SK-N-SH (cell line): Measurements from ENCODE around the gene SGSM2. TPM values are rescaled to one million over a fixed set of nuclear protein-coding genes. Genes with fewer than 3 reads are reported as not detected.

Experiments
- CTCF ChIA-PET: fragments of 300-600, 350-600 bp; formaldehyde crosslinking; extraction: SDS; loops from one replicate; lab custom pipeline; 2021; lab: Yijun Ruan, JAX
- POLR2A ChIA-PET: fragments of 350-600 bp; sonication (Branson Sonifier 250); formaldehyde crosslinking; extraction: SDS; loops from one replicate; lab custom pipeline; 2020; ENCODE audit warnings: antibody characterized with exemption, inconsistent platforms; lab: Yijun Ruan, JAX
- DNase-seq: peaks from one replicate; pipeline ENCODE4 v3.0.0; 2012
- H2AFZ ChIP-seq: fragments of 200-600 bp; sonication (generic); 2 replicates; pipeline ENCODE4 v1.8.1; 2016; ENCODE audit warnings: antibody characterized with exemption, mild to moderate bottlenecking, low read depth
- H3F3A ChIP-seq: fragments of 200-600 bp; sonication (generic); replicated peaks from 2 replicates; pipeline ENCODE3; 2016; ENCODE audit warnings: antibody characterized with exemption, mild to moderate bottlenecking; ENCODE audit not compliant: insufficient read depth
- H3K27ac ChIP-seq, 2 experiments: fragments of 200-500 bp in 1 of 2; fragments of 200-600 bp in 1 of 2; sonication (Bioruptor generic) in 1 of 2; sonication (generic), shearing (Covaris generic) in 1 of 2; 2 replicates each; pipeline versions ENCODE4 v1.5.1 to v1.6.1; 2014 to 2016; ENCODE audit warnings: low read depth in 2 of 2, inconsistent platforms in 1 of 2, low read length in 1 of 2, mild to moderate bottlenecking in 1 of 2, mixed read lengths in 1 of 2
- H3K27me3 ChIP-seq: fragments of 200-600 bp; sonication (generic), shearing (Covaris generic); 2 replicates; pipeline ENCODE4 v1.6.1; 2016; ENCODE audit warnings: mixed run types; ENCODE audit not compliant: insufficient read depth
- H3K36me3 ChIP-seq, 2 experiments: fragments of 200-500 bp in 1 of 2; fragments of 200-600 bp in 1 of 2; sonication (Bioruptor generic) in 1 of 2; sonication (generic) in 1 of 2; replicated peaks in 1 of 2; 2 replicates each; pipeline versions ENCODE3 to v1.5.1; 2014 to 2016; ENCODE audit warnings: low read length in 1 of 2, mild to moderate bottlenecking in 1 of 2; ENCODE audit not compliant: insufficient read depth in 2 of 2, control insufficient read depth in 1 of 2
- H3K4me1 ChIP-seq, 2 experiments: fragments of 200-500 bp in 1 of 2; fragments of 200-600 bp in 1 of 2; sonication (Bioruptor generic) in 1 of 2; sonication (generic), shearing (Covaris generic) in 1 of 2; 2 replicates each; pipeline versions ENCODE4 v1.5.1 to v1.6.1; 2014 to 2016; ENCODE audit warnings: low read depth in 1 of 2, low read length in 1 of 2, mixed run types in 1 of 2; ENCODE audit not compliant: insufficient read depth in 2 of 2, control insufficient read depth in 1 of 2
- H3K4me2 ChIP-seq: fragments of 200-600 bp; sonication (generic), shearing (Covaris generic); 2 replicates; pipeline ENCODE4 v1.6.1; 2017; ENCODE audit warnings: mixed run types
- H3K4me3 ChIP-seq, 2 experiments: fragments of 200-500 bp in 1 of 2; fragments of 200-600 bp in 1 of 2; sonication (Bioruptor generic) in 1 of 2; sonication (generic), shearing (Covaris generic) in 1 of 2; 2 replicates each; pipeline versions ENCODE4 v1.5.1 to v1.8.1; 2014 to 2016; ENCODE audit warnings: low read depth in 2 of 2, inconsistent platforms in 1 of 2, low read length in 1 of 2, mild to moderate bottlenecking in 1 of 2, mixed read lengths in 1 of 2, moderate library complexity in 1 of 2
- H3K79me2 ChIP-seq: fragments of 200-600 bp; sonication (generic); 2 replicates; pipeline ENCODE4 v1.8.1; 2017; ENCODE audit warnings: mild to moderate bottlenecking; ENCODE audit not compliant: insufficient read depth
- H3K9ac ChIP-seq: fragments of 200-600 bp; sonication (generic); 2 replicates; pipeline ENCODE4 v1.6.1; 2017; ENCODE audit warnings: mixed run types
- H3K9me2 ChIP-seq: fragments of 200-600 bp; sonication (generic); 2 replicates; pipeline ENCODE4 v1.6.1; 2017; ENCODE audit warnings: mixed run types
- H3K9me3 ChIP-seq: fragments of 200-600 bp; sonication (generic); 2 replicates; pipeline ENCODE4 v1.6.1; 2017; ENCODE audit warnings: mixed run types, mild to moderate bottlenecking, moderate library complexity
- H4K20me1 ChIP-seq: fragments of 200-600 bp; sonication (generic); 2 replicates; pipeline ENCODE4 v1.6.1; 2017; ENCODE audit warnings: mild to moderate bottlenecking, mixed run types; ENCODE audit not compliant: insufficient read depth
- CTCF ChIP-seq: fragments of 200-600 bp; sonication (generic); IDR thresholded peaks from 2 replicates; pipeline ENCODE4 v1.6.1; 2017; ENCODE audit warnings: antibody characterized with exemption, mild to moderate bottlenecking, moderate library complexity
- GABPA ChIP-seq: IDR thresholded peaks from 2 replicates; pipeline ENCODE4 v1.4.0; 2012; ENCODE audit warnings: low read depth, mild to moderate bottlenecking
- GATA2 ChIP-seq: sonication (generic); formaldehyde crosslinking; IDR thresholded peaks from 2 replicates; pipeline ENCODE4 v1.5.0; 2020; ENCODE audit warnings: mild to moderate bottlenecking, missing genetic modification reagents
- RAD21 ChIP-seq: IDR thresholded peaks from 2 replicates; pipeline ENCODE4 v1.6.1; 2012; ENCODE audit warnings: mild to moderate bottlenecking, low read length
- RXRA ChIP-seq: IDR thresholded peaks from 2 replicates; pipeline ENCODE4 v1.4.0; 2012; ENCODE audit warnings: low read depth, mild to moderate bottlenecking, borderline replicate concordance
- SIN3A ChIP-seq: IDR thresholded peaks from 2 replicates; pipeline ENCODE4 v1.6.1; 2012; ENCODE audit warnings: low read depth, mild to moderate bottlenecking, low read length, moderate library complexity, borderline replicate concordance
- TAF1 ChIP-seq: IDR thresholded peaks from 2 replicates; pipeline ENCODE4 v1.6.1; 2012; ENCODE audit warnings: low read depth, mild to moderate bottlenecking, low read length, moderate library complexity, borderline replicate concordance
- WGBS: methylation state at CpG from one replicate; pipeline ENCODE4 v1.1.6; 2017; ENCODE audit warnings: low lambda C conversion rate; 5-methylcytosine and 5-hydroxymethylcytosine counted together
- polyA plus RNA-seq, 3 experiments: library from polyadenylated mRNA; depleted of rRNA; stranded (reverse); fragments of >200 nt; gene quantifications; 2 replicates each; pipeline ENCODE4 v1.2.3, GENCODE V29; 2012

The SGSM2 gene
- polyA plus RNA-seq, 1 of the 3 experiments (the other 2 are of a cell fraction): 85.9 TPM

GRCh38 chr17:2420176-2420575, 82.9 kb downstream of the SGSM2 start:
- Histone ChIP-seq H3K27me3 (no peaks in the 10 kb centered on the region), H3F3A (peaks cover 5% of the 10 kb centered on the region), H3K9ac (no peak overlapping the region), H3K79me2 (no peaks in the 10 kb centered on the region), H3K9me2 (no peaks in the 10 kb centered on the region), H3K36me3 (peaks cover 7 to 12% of the 10 kb centered on the region in 2 experiments), H3K27ac (no peak overlapping the region), H3K4me3 (no peak overlapping the region), H2AFZ (no peak overlapping the region), H3K4me2 (no peak overlapping the region), H3K4me1 (no peaks in the 10 kb centered on the region; a peak in 1 of 4 replicates), H3K9me3 (no peaks in the 10 kb centered on the region), H4K20me1 (no peaks in the 10 kb centered on the region)
- CTCF ChIA-PET: interaction anchor here (27.8 kb wide), 1 partner anchor 44 kb away, joined by 654 read pairs; no protein-coding TSS in a partner anchor
- no peak for DNase-seq
- POLR2A ChIA-PET: no interaction called here
- WGBS: 90% methylated on average over 12 of the region's 12 CpGs
- TF ChIP-seq RXRA (no peak), TAF1 (no peak), GATA2 (CRISPR knock-in tag) (no peak)

- Histone ChIP-seq H3K4me3 (no peak overlapping the region), H3K9me3 (no peaks in the 10 kb centered on the region), H3K27ac (no peak overlapping the region), H4K20me1 (no peaks in the 10 kb centered on the region), H3K9ac (no peak overlapping the region), H3K4me1 (no peaks in the 10 kb centered on the region), H3K9me2 (no peaks in the 10 kb centered on the region), H3K4me2 (no peak overlapping the region), H3K79me2 (no peaks in the 10 kb centered on the region), H3K27me3 (no peaks in the 10 kb centered on the region), H3F3A (peaks cover 3% of the 10 kb centered on the region), H2AFZ (no peak overlapping the region), H3K36me3 (peaks cover 7 to 12% of the 10 kb centered on the region in 2 experiments)
- POLR2A ChIA-PET: no interaction called here
- WGBS: 93% methylated on average over 27 of the region's 27 CpGs
- CTCF ChIA-PET: interaction anchor here (1.3 to 27.8 kb wide), 3 partner anchors 10 to 46 kb away, joined by 3 to 654 read pairs (median 4); no protein-coding TSS in a partner anchor
- no peak for DNase-seq
- TF ChIP-seq SIN3A (no peak), RAD21 (peak; percentile 40; the same call in 1 of the 2 replicates), CTCF (peak; percentile 17; the same call in 1 of the 2 replicates)
Measured at GRCh38 chr17:2421315-2422147, 84.2 kb downstream of the SGSM2 start.

GRCh38 chr17:2423271-2423670, 86.0 kb downstream of the SGSM2 start:
- Histone ChIP-seq H3K36me3 (peaks cover 12% of the 10 kb centered on the region in 2 experiments), H3K4me3 (no peak overlapping the region), H3K79me2 (no peaks in the 10 kb centered on the region; the same call in 1 of the 2 replicates), H4K20me1 (no peaks in the 10 kb centered on the region), H2AFZ (no peak overlapping the region), H3K9me2 (no peaks in the 10 kb centered on the region), H3K27me3 (no peaks in the 10 kb centered on the region), H3K27ac (no peak overlapping the region), H3F3A (no peaks in the 10 kb centered on the region), H3K4me1 (no peaks in the 10 kb centered on the region), H3K9me3 (no peaks in the 10 kb centered on the region), H3K4me2 (no peak overlapping the region), H3K9ac (no peak overlapping the region)
- POLR2A ChIA-PET: interaction anchor here (0.7 kb wide), 1 partner anchor 39 kb away, joined by 3 read pairs; no protein-coding TSS in a partner anchor
- no peak for DNase-seq
- CTCF ChIA-PET: no interaction called here
- 96% methylated on average over 6 of the region's 6 CpGs for WGBS
- TF ChIP-seq RXRA (no peak), GABPA (no peak)
